ENCODE results near the gene GTF2F1.

The GTF2F1 gene
- long read RNA-seq, transcript GTF2F1-201 (13 exons, 2,731 nt), result major isoform, 333 of 401 reads
- long read RNA-seq, partial matches to known transcripts, result 30 of 401 reads
- long read RNA-seq, other reads (novel, unspliced or antisense), result 38 of 401 reads

DNA sequence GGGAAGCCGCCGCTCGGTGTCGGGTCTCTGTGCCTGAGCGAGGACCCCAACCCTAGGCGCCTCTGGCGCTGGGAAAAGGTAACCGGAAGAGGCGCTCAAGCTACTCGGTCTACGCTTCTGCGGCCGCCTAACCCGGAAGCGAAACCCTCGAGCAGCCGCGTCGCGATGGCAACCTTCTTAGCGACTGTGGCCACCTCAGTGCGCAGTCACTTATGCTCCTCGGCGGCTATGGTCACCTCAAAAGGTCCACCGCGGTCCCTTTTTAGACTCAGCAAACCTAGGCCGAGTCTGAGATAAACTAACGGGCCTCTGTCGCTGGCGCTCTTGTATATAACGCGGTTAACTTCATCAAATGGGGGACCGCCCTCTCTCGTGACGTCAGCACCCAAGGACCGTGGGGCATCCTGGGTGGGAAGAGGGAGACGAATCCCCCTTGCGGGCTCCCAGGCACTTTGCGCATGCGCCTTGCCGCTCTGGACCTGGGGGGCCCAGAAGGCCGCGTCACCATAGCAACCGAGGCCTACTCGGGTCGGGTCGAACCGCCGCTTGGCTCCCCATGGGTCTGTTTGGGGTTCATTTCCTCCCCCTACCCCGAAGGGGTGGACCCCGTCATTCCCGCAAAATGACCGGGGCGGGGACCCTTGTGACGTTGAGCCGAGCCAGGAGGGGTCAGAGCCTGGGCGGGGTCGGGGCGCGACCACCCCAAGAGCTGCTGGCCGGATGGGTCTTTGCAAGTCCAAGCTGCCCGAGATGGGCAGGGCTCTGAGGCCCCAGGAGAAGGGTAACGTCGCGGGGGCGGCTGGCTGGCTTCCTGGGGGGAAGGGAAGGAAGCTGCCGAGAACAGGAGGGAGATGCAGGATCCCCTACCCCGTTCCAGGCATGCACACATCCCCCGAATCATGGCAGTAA is at the start of gene GTF2F1:
GTF2F1 (minus strand) TSS at position 91 of the 909 bp plus-strand sequence. CDS start 169 bp downstream, outside the sequence.
- no peak for TF ChIP-seq SPI1 (IDR thresholded peaks at IDR 0.05; ENCODE audit: borderline replicate concordance, low read depth)
- peak; percentile 86 for TF ChIP-seq GABPA (IDR thresholded peaks at IDR 0.05; ENCODE audit: low read depth)
- peak; percentile 34; the same call in 1 of the 2 replicates for TF ChIP-seq POLR2AphosphoS5 (IDR thresholded peaks at IDR 0.05; ENCODE audit: low read depth)
- TF ChIP-seq REST (IDR thresholded peaks at IDR 0.05; ENCODE audit: insufficient replicate concordance, low read depth), result no peak
- TF ChIP-seq, protein P1, sequence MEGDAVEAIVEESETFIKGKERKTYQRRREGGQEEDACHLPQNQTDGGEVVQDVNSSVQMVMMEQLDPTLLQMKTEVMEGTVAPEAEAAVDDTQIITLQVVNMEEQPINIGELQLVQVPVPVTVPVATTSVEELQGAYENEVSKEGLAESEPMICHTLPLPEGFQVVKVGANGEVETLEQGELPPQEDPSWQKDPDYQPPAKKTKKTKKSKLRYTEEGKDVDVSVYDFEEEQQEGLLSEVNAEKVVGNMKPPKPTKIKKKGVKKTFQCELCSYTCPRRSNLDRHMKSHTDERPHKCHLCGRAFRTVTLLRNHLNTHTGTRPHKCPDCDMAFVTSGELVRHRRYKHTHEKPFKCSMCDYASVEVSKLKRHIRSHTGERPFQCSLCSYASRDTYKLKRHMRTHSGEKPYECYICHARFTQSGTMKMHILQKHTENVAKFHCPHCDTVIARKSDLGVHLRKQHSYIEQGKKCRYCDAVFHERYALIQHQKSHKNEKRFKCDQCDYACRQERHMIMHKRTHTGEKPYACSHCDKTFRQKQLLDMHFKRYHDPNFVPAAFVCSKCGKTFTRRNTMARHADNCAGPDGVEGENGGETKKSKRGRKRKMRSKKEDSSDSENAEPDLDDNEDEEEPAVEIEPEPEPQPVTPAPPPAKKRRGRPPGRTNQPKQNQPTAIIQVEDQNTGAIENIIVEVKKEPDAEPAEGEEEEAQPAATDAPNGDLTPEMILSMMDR (IDR thresholded peaks at IDR 0.05; ENCODE audit: insufficient read depth, low read length), result no peak
- Histone ChIP-seq H3K27ac (replicated peaks) (peak within 1 kb of the TSS; percentile 83), H3K4me3 (replicated peaks; ENCODE audit: insufficient read depth, low read length) (peak within 1 kb of the TSS; percentile 98), H3K27me3 (ENCODE audit: insufficient read depth, poor library complexity, severe bottlenecking) (no peaks in the 10 kb centered on the region)
- peak; percentile 92 for DNase-seq (ENCODE audit: low read depth in 1 of 2, low spot score in 1 of 2)

DNA sequence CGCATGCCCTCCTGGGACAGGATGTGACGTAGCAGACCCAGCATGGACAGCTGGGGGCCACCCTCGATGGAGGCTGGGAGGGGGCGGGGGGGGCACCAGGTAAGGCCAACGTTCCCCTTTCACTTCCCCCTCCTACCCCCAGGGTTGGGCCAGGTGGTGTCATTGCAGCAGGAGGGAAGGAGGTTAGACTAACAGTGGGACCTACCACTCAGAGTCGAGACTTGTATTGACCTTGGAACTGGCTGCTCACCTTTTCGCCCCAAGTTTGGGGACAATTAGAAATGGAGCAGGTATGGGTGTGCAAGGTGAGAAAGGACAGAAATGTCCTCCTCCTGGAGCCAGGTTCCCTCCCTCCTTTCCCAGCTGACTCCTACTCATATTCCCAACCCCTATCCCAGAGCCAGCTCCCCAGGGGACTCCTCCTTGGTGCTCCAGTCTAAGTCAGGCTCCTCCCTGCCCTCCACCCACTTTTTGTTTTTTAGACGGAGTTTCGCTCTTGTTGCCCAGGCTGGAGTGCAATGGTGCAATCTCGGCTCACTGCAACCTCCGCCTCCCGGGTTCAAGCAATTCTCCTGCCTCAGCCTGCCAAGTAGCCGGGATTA is 49.2 kb upstream of the GTF2F1 start:
- Histone ChIP-seq H3K27ac (replicated peaks) (no peak overlapping the region), H3K27me3 (ENCODE audit: insufficient read depth, poor library complexity, severe bottlenecking) (no peaks in the 10 kb centered on the region), H3K4me3 (replicated peaks; ENCODE audit: insufficient read depth, low read length) (no peak overlapping the region)
- no peak for DNase-seq (ENCODE audit: low read depth in 1 of 2, low spot score in 1 of 2)
- no peak for TF ChIP-seq POLR2AphosphoS5 (IDR thresholded peaks at IDR 0.05; ENCODE audit: low read depth)
- TF ChIP-seq GABPA (IDR thresholded peaks at IDR 0.05; ENCODE audit: low read depth), result no peak
- no peak for TF ChIP-seq REST (IDR thresholded peaks at IDR 0.05; ENCODE audit: insufficient replicate concordance, low read depth)
- TF ChIP-seq, protein P1 (IDR thresholded peaks at IDR 0.05; ENCODE audit: insufficient read depth, low read length), result no peak

- Histone ChIP-seq H3K27ac (replicated peaks) (no peak overlapping the region), H3K4me3 (replicated peaks; ENCODE audit: insufficient read depth, low read length) (no peak overlapping the region), H3K27me3 (ENCODE audit: insufficient read depth, poor library complexity, severe bottlenecking) (no peaks in the 10 kb centered on the region)
- no peak for DNase-seq (ENCODE audit: low read depth in 1 of 2, low spot score in 1 of 2)
- no peak for TF ChIP-seq POLR2AphosphoS5 (IDR thresholded peaks at IDR 0.05; ENCODE audit: low read depth)
- TF ChIP-seq REST (IDR thresholded peaks at IDR 0.05; ENCODE audit: insufficient replicate concordance, low read depth), result no peak
- TF ChIP-seq SPI1 (IDR thresholded peaks at IDR 0.05; ENCODE audit: borderline replicate concordance, low read depth), result no peak
- TF ChIP-seq GABPA (IDR thresholded peaks at IDR 0.05; ENCODE audit: low read depth), result no peak
- TF ChIP-seq, protein P1 (IDR thresholded peaks at IDR 0.05; ENCODE audit: insufficient read depth, low read length), result no peak
Observed at GRCh38 chr19:6440905-6441304, 47.9 kb upstream of the GTF2F1 start.
